Neural cell (in vitro differentiated cells): ENCODE data around the gene ITGB2. TPM values are rescaled to one million over a fixed set of nuclear protein-coding genes. Genes with fewer than 3 reads are reported as not detected.

Source experiments
- H2AFZ ChIP-seq: fragments of 200-600, 300-800 bp; sonication (generic), shearing (Covaris generic); 2 replicates; pipeline ENCODE4 v1.6.0; 2014; ENCODE audit warnings: low read depth, mild to moderate bottlenecking, antibody characterized with exemption, low read length, moderate library complexity
- H3F3A ChIP-seq: fragments of 200-600 bp; shearing (Covaris generic); 2 replicates; pipeline ENCODE4 v1.6.1; 2016; ENCODE audit warnings: mild to moderate bottlenecking, moderate library complexity, mixed read lengths, antibody characterized with exemption, low read length; ENCODE audit not compliant: insufficient read depth, poor library complexity, severe bottlenecking
- H3K27ac ChIP-seq: fragments of 200-600, 300-800 bp; sonication (generic), shearing (Covaris generic); 2 replicates; pipeline ENCODE4 v1.5.1; 2014; ENCODE audit warnings: mild to moderate bottlenecking, low read length, moderate library complexity
- H3K27me3 ChIP-seq: fragments of 300-800, 200-600 bp; sonication (generic), shearing (Covaris generic); 2 replicates; pipeline ENCODE4 v1.6.0; 2014; ENCODE audit warnings: mild to moderate bottlenecking, low read depth, low read length, moderate library complexity; ENCODE audit not compliant: insufficient read depth
- H3K36me3 ChIP-seq: fragments of 300-800, 200-600 bp; sonication (generic), shearing (Covaris generic); 2 replicates; pipeline ENCODE4 v1.5.1; 2014; ENCODE audit warnings: mild to moderate bottlenecking, antibody characterized with exemption, low read length, moderate library complexity; ENCODE audit not compliant: insufficient read depth
- H3K4me2 ChIP-seq: fragments of 300-800, 200-600 bp; sonication (generic), shearing (Covaris generic); 2 replicates; pipeline ENCODE4 v1.6.0; 2014; ENCODE audit warnings: mild to moderate bottlenecking, low read length
- H3K4me3 ChIP-seq: fragments of 300-800, 200-600 bp; sonication (generic), shearing (Covaris generic); 2 replicates; pipeline ENCODE4 v1.5.1; 2014; ENCODE audit warnings: mild to moderate bottlenecking, low read length, moderate library complexity
- H3K79me2 ChIP-seq: fragments of 200-600 bp; shearing (Covaris generic); replicated peaks from 2 replicates; pipeline ENCODE4 v1.6.0; 2014; ENCODE audit warnings: mild to moderate bottlenecking, low read length, moderate library complexity; ENCODE audit not compliant: insufficient read depth
- H3K9ac ChIP-seq: fragments of 300-800, 200-600 bp; sonication (generic), shearing (Covaris generic); 2 replicates; pipeline ENCODE4 v1.6.1; 2016; ENCODE audit warnings: mild to moderate bottlenecking, low read length, mixed read lengths
- H3K9me2 ChIP-seq: fragments of 200-600 bp; shearing (Covaris generic); 2 replicates; pipeline ENCODE4 v1.6.1; 2016; ENCODE audit warnings: mild to moderate bottlenecking, low read length, mixed read lengths; ENCODE audit not compliant: insufficient read depth
- H3K9me3 ChIP-seq: fragments of 200-600, 300-800 bp; sonication (generic), shearing (Covaris generic); 2 replicates; pipeline ENCODE4 v1.6.1; 2016; ENCODE audit warnings: mild to moderate bottlenecking, mixed run types, low read length, moderate library complexity, mixed read lengths
- H4K20me1 ChIP-seq: fragments of 200-600 bp; shearing (Covaris generic); 2 replicates; pipeline ENCODE4 v1.6.1; 2016; ENCODE audit warnings: mild to moderate bottlenecking, mixed run types; ENCODE audit not compliant: insufficient read depth
- EP300 ChIP-seq: fragments of 450-650 bp; conservative IDR thresholded peaks from 2 replicates; pipeline ENCODE4 v1.6.1; 2014; ENCODE audit warnings: antibody characterized with exemption, mild to moderate bottlenecking, moderate library complexity; ENCODE audit not compliant: poor library complexity, severe bottlenecking
- EZH2 ChIP-seq: fragments of 200-600, 300-800 bp; shearing (Covaris generic), sonication (generic); IDR thresholded peaks from 2 replicates; pipeline ENCODE4 v1.6.1; 2014; ENCODE audit warnings: antibody characterized with exemption, low read length, borderline replicate concordance, mild to moderate bottlenecking; ENCODE audit not compliant: insufficient read depth, poor library complexity, severe bottlenecking
- MXI1 ChIP-seq: fragments of 450-650 bp; conservative IDR thresholded peaks from 2 replicates; pipeline ENCODE4 v1.6.1; 2014; ENCODE audit warnings: antibody characterized with exemption, mild to moderate bottlenecking; ENCODE audit not compliant: poor library complexity, severe bottlenecking
- POLR2AphosphoS5 ChIP-seq: IDR thresholded peaks from 2 replicates; pipeline ENCODE4 v1.6.1; 2012
- RAD21 ChIP-seq: fragments of 450-650 bp; conservative IDR thresholded peaks from 2 replicates; pipeline ENCODE4 v1.6.1; 2014; ENCODE audit warnings: antibody characterized with exemption, mild to moderate bottlenecking, moderate library complexity
- SMC3 ChIP-seq: fragments of 450-650 bp; conservative IDR thresholded peaks from 2 replicates; pipeline ENCODE4 v1.6.1; 2014; ENCODE audit warnings: antibody characterized with exemption, mild to moderate bottlenecking, moderate library complexity; ENCODE audit not compliant: poor library complexity
- TAF1 ChIP-seq: IDR thresholded peaks from 2 replicates; pipeline ENCODE4 v1.6.1; 2012; ENCODE audit warnings: low read depth
- polyA plus RNA-seq: library from polyadenylated mRNA; depleted of rRNA; stranded (reverse); fragments of >200 nt; gene quantifications from 2 replicates; pipeline ENCODE4 v1.2.3, GENCODE V29; 2014
- TF ChIP-seq, protein P1 (sequence below): IDR thresholded peaks from 2 replicates; pipeline ENCODE4 v1.6.1; 2012; ENCODE audit warnings: borderline replicate concordance
- TF ChIP-seq, protein P2 (sequence below): fragments of 450-650 bp; IDR thresholded peaks from 2 replicates; pipeline ENCODE4 v1.5.1; 2014; ENCODE audit warnings: antibody characterized with exemption, mild to moderate bottlenecking, moderate library complexity; ENCODE audit not compliant: poor library complexity, severe bottlenecking

ITGB2 gene
- polyA plus RNA-seq, 1 donor from 2014 or later = not detected

DNA sequence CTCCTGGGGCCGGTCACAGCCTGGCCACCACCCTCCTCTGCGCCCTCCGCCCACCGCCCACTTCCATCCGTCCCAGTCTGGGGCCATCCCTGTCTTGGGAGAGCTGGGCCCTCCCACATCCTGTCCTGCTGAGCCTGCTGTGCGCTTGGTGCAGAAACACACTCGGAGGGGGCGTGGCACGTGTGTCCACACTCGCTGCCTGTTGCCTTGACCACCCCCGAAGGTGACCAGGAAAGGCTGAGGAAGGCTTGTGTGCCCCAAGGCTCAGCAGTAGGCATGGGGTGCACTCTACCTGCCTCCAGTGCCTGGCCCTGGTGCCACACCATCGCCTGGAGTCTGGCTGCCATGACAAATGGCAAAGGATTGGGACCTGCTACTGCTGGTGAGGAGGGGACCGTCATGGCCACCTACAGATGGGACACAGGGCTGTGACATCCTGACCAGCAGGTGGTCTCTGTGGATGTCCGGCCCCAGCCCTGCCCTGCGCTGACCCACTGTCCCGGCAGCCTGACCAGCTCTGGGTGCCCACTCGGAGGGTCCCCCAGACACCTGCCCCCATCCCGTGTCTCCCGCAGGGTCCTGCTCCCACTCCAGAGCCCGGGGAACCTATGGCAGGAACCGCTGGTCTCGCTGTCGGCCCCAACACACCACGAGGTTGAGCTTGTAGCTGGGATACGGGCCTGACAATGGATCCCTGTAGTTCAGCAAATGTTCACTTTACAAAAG, 24.0 kb downstream of the ITGB2 start:
- no peaks in the 10 kb centered on the region for H3K36me3 ChIP-seq
- no peaks in the 10 kb centered on the region for H3K9me3 ChIP-seq
- no peaks in the 10 kb centered on the region for H3K9me2 ChIP-seq
- no peak overlapping the region for H3K4me3 ChIP-seq
- TF ChIP-seq MXI1 (no peak), EP300 (no peak), EZH2 (no peak), POLR2AphosphoS5 (no peak), TAF1 (no peak), RAD21 (no peak), SMC3 (no peak)
- TF ChIP-seq, protein P1, sequence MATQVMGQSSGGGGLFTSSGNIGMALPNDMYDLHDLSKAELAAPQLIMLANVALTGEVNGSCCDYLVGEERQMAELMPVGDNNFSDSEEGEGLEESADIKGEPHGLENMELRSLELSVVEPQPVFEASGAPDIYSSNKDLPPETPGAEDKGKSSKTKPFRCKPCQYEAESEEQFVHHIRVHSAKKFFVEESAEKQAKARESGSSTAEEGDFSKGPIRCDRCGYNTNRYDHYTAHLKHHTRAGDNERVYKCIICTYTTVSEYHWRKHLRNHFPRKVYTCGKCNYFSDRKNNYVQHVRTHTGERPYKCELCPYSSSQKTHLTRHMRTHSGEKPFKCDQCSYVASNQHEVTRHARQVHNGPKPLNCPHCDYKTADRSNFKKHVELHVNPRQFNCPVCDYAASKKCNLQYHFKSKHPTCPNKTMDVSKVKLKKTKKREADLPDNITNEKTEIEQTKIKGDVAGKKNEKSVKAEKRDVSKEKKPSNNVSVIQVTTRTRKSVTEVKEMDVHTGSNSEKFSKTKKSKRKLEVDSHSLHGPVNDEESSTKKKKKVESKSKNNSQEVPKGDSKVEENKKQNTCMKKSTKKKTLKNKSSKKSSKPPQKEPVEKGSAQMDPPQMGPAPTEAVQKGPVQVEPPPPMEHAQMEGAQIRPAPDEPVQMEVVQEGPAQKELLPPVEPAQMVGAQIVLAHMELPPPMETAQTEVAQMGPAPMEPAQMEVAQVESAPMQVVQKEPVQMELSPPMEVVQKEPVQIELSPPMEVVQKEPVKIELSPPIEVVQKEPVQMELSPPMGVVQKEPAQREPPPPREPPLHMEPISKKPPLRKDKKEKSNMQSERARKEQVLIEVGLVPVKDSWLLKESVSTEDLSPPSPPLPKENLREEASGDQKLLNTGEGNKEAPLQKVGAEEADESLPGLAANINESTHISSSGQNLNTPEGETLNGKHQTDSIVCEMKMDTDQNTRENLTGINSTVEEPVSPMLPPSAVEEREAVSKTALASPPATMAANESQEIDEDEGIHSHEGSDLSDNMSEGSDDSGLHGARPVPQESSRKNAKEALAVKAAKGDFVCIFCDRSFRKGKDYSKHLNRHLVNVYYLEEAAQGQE = no peak
- TF ChIP-seq, protein P2, sequence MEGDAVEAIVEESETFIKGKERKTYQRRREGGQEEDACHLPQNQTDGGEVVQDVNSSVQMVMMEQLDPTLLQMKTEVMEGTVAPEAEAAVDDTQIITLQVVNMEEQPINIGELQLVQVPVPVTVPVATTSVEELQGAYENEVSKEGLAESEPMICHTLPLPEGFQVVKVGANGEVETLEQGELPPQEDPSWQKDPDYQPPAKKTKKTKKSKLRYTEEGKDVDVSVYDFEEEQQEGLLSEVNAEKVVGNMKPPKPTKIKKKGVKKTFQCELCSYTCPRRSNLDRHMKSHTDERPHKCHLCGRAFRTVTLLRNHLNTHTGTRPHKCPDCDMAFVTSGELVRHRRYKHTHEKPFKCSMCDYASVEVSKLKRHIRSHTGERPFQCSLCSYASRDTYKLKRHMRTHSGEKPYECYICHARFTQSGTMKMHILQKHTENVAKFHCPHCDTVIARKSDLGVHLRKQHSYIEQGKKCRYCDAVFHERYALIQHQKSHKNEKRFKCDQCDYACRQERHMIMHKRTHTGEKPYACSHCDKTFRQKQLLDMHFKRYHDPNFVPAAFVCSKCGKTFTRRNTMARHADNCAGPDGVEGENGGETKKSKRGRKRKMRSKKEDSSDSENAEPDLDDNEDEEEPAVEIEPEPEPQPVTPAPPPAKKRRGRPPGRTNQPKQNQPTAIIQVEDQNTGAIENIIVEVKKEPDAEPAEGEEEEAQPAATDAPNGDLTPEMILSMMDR = no peak
- H3K4me2 ChIP-seq = no peak overlapping the region
- H3F3A ChIP-seq = no peaks in the 10 kb centered on the region
- H3K27ac ChIP-seq = no peak overlapping the region
- H4K20me1 ChIP-seq = no peaks in the 10 kb centered on the region
- H3K27me3 ChIP-seq = no peaks in the 10 kb centered on the region
- H3K79me2 ChIP-seq = no peaks in the 10 kb centered on the region
- no peak overlapping the region for H3K9ac ChIP-seq
- no peak overlapping the region for H2AFZ ChIP-seq

DNA sequence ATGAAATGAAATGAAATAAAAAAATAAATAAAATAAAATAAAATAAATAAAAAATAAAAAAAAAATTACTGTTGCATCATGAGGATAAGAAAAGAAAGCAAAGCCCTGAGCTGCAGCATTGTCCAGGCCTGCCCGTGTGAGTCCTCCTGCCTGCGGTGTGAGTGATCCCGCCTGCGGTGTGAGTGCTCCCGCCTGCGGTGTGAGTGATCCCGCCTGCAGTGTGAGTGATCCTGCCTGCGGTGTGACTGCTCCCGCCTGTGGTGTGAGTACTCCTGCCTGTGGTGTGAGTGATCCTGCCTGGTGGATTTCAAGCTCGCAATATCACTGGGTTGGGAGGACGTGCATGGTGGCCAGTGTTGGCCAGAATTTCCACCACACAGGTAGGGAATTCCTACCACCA, 24.8 kb downstream of the ITGB2 start:
- Histone ChIP-seq H3K36me3 (no peaks in the 10 kb centered on the region), H4K20me1 (no peaks in the 10 kb centered on the region), H3K4me3 (no peak overlapping the region), H3K27me3 (no peaks in the 10 kb centered on the region), H3K79me2 (no peaks in the 10 kb centered on the region), H3K9me3 (no peaks in the 10 kb centered on the region), H3K9ac (no peak overlapping the region), H3K9me2 (no peaks in the 10 kb centered on the region), H3K27ac (no peak overlapping the region), H2AFZ (no peak overlapping the region), H3F3A (no peaks in the 10 kb centered on the region), H3K4me2 (no peak overlapping the region)
- TF ChIP-seq SMC3 (no peak), MXI1 (no peak)
